Keratinocyte (primary cell): ENCODE data around the gene SYP.

ENCODE experiments used
- EZH2 ChIP-seq: IDR thresholded peaks from one replicate; pipeline ENCODE4 v1.6.1; 2012; ENCODE audit warnings: inconsistent platforms, mild to moderate bottlenecking, low read length, moderate library complexity
- TF ChIP-seq, protein P1 (sequence below), 3 experiments: IDR thresholded peaks in 1 of 3; conservative IDR thresholded peaks in 1 of 3; optimal IDR thresholded peaks in 1 of 3; 2 replicates in 2 of 3; 3 replicates in 1 of 3; pipeline versions ENCODE3 to v1.5.1; 2011; ENCODE audit warnings: low read length in 3 of 3, mild to moderate bottlenecking in 3 of 3, moderate library complexity in 2 of 3, control low read depth in 1 of 3, inconsistent platforms in 1 of 3; ENCODE audit not compliant: insufficient read depth in 2 of 3; ENCODE audit errors: extremely low read depth in 1 of 3

DNA sequence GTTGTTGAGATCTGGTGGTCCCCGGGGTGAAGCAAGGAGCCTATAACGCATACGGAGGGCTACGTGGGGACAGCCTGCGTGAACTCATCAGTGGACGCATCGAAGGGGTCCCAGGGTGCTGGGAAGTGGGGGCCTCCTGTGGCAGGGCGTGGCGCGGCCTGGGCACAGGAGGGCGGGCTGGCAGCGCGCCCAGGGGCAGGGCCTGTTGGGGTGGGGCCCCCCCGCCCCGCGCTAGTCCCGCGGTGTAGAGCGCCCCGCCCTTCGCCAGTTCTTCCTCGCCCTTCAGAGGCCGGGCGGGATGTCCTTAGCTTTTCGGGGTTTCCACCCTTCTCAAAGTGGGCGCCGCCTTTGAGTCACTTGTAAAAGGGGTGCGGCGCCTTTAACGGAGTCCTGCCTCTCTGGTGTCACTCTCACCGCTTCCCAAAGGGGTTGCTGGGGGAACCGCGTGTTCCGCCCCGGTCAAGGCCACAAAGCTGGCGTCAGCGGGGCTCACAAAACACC lies 27.7 kb downstream of the SYP start:
- TF ChIP-seq, protein P1, sequence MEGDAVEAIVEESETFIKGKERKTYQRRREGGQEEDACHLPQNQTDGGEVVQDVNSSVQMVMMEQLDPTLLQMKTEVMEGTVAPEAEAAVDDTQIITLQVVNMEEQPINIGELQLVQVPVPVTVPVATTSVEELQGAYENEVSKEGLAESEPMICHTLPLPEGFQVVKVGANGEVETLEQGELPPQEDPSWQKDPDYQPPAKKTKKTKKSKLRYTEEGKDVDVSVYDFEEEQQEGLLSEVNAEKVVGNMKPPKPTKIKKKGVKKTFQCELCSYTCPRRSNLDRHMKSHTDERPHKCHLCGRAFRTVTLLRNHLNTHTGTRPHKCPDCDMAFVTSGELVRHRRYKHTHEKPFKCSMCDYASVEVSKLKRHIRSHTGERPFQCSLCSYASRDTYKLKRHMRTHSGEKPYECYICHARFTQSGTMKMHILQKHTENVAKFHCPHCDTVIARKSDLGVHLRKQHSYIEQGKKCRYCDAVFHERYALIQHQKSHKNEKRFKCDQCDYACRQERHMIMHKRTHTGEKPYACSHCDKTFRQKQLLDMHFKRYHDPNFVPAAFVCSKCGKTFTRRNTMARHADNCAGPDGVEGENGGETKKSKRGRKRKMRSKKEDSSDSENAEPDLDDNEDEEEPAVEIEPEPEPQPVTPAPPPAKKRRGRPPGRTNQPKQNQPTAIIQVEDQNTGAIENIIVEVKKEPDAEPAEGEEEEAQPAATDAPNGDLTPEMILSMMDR (optimal IDR thresholded peaks at IDR 0.05 in 1 of 3, IDR thresholded peaks at IDR 0.05 in 1 of 3, conservative IDR thresholded peaks at IDR 0.05 in 1 of 3; ENCODE audit: extremely low read depth in 1 of 3, insufficient read depth in 2 of 3, low read length in 3 of 3): no peak
- TF ChIP-seq EZH2: no peak
